ENCODE data around the gene CHID1. TPM values are rescaled to one million over a fixed set of nuclear protein-coding genes. Genes with fewer than 3 reads are reported as not detected.

Gene CHID1
- total RNA-seq, 2 donors from 2014 or later: 39.4 to 81.4 TPM

- intact Hi-C loops (cut with DNase I): loop anchor here (10.0 kb wide), 1 partner anchor 594 kb away; no protein-coding TSS in a partner anchor
- 78 to 85% methylated on average over 10 to 14 of the region's 14 CpGs for WGBS, 2 donors
- ATAC-seq (no peak), DNase-seq (no peak)
- Histone ChIP-seq H3K27ac (no peak overlapping the region), H3K9me3 (no peaks in the 10 kb centered on the region), H3K36me3 (replicated peaks in 1 of 2; ENCODE audit: insufficient read depth in 1 of 2, low read depth in 2 of 2) (no peaks in the 10 kb centered on the region), H3K27me3 (no peaks in the 10 kb centered on the region), H3K4me1 (peaks cover 12% of the 10 kb centered on the region), H3K4me3 (no peak overlapping the region)
- TF ChIP-seq CTCF (IDR thresholded peaks at IDR 0.05): no peak
- TF ChIP-seq POLR2A (IDR thresholded peaks at IDR 0.05): no peak
Measured at GRCh38 chr11:861105-861479, 49.5 kb downstream of the CHID1 start.

- Histone ChIP-seq H3K4me1 (peaks cover 12% of the 10 kb centered on the region), H3K27me3 (no peaks in the 10 kb centered on the region), H3K36me3 (replicated peaks in 1 of 2; ENCODE audit: insufficient read depth in 1 of 2, low read depth in 2 of 2) (no peaks in the 10 kb centered on the region), H3K27ac (no peak overlapping the region), H3K4me3 (no peak overlapping the region), H3K9me3 (no peaks in the 10 kb centered on the region)
- DNase-seq (no peak), ATAC-seq (no peak)
- TF ChIP-seq CTCF (IDR thresholded peaks at IDR 0.05) (no peak), POLR2A (IDR thresholded peaks at IDR 0.05) (no peak)
- WGBS, 2 donors: 79 to 83% methylated on average over 6 to 19 of the region's 21 CpGs
- intact Hi-C loops (cut with DNase I): loop anchor here (10.0 kb wide), 1 partner anchor 594 kb away; no protein-coding TSS in a partner anchor
Measured at GRCh38 chr11:860234-861104, 50.1 kb downstream of the CHID1 start.

- intact Hi-C loops (cut with DNase I): loop anchor here (5.0 to 10.0 kb wide), 2 partner anchors 178 to 595 kb away; partner anchors contain the start of gene MUC6
- H3K27ac ChIP-seq: no peak overlapping the region
- no peak overlapping the region for H3K4me3 ChIP-seq
- 24 to 39% methylated on average over 10 to 18 of the region's 31 CpGs for WGBS, 2 donors
- DNase-seq (peak; percentile 70 to 86 (median 81)), ATAC-seq (peak; percentile 67)
- peaks cover 12% of the 10 kb centered on the region for H3K4me1 ChIP-seq
- no peaks in the 10 kb centered on the region for H3K27me3 ChIP-seq
- no peaks in the 10 kb centered on the region for H3K36me3 ChIP-seq (replicated peaks in 1 of 2; ENCODE audit: insufficient read depth in 1 of 2, low read depth in 2 of 2)
- H3K9me3 ChIP-seq: no peaks in the 10 kb centered on the region
- TF ChIP-seq POLR2A (IDR thresholded peaks at IDR 0.05) (peak in 1 of 3 donors; percentile 8), CTCF (IDR thresholded peaks at IDR 0.05) (no peak)
Measured at GRCh38 chr11:859394-860131, 51.0 kb downstream of the CHID1 start.

- Histone ChIP-seq H3K9me3 (no peaks in the 10 kb centered on the region), H3K27me3 (no peaks in the 10 kb centered on the region), H3K4me1 (peaks cover 12% of the 10 kb centered on the region), H3K36me3 (replicated peaks in 1 of 2; ENCODE audit: insufficient read depth in 1 of 2, low read depth in 2 of 2) (no peaks in the 10 kb centered on the region), H3K27ac (no peak overlapping the region), H3K4me3 (no peak overlapping the region)
- intact Hi-C loops (cut with DNase I): loop anchor here (5.0 kb wide), 1 partner anchor 178 kb away; the partner anchor contains the start of gene MUC6
- WGBS, 2 donors: 83 to 84% methylated on average over 34 to 36 of the region's 37 CpGs
- ATAC-seq: no peak
- DNase-seq: no peak
- no peak for TF ChIP-seq POLR2A (IDR thresholded peaks at IDR 0.05)
- no peak for TF ChIP-seq CTCF (IDR thresholded peaks at IDR 0.05)
Measured at GRCh38 chr11:858762-859339, 51.8 kb downstream of the CHID1 start.

All from body of pancreas (tissue), 4 donors.